Activated CD4-positive, alpha-beta T cell treated with anti-CD3 and anti-CD28 coated beads, Interleukin-10, Interleukin-2, amounts not matched to agents 100 ng/mL and 50 ng/mL, durations not matched to agents 16 hours and 8 hours (primary cell): ENCODE data around the gene UROD.

ENCODE experiments used
- DNase-seq: peaks from one replicate; pipeline ENCODE4 v3.0.0-alpha.2; 2020

The UROD gene

DNA sequence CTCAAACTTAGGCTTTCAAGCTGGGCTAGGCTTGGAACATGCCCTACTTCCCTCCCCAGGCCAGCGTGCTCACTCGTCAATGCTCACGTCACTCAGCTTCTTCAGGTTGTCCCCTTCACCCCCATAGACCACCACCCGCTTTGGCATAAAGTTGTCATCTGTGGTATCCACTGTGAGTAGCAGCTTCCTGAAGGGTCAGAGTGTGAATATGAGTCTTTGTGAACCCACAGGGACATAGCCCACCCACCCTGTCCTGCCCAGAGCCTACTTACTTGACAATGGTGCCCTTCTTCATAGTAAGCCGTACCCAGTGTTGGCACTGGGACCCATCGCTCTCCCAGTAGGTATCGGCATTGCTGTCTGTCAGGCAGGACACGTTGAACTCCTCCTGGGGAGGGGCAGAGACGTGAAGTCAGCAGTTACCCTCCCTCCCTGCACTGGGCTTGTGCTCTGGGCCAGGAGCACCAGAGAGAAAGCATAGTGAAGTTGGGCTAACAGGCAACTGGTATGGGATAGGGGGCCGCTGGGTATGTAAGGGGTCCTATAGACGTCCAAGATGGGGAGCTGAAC lies 2.7 kb upstream of the UROD start:
- no peak for DNase-seq

DNA sequence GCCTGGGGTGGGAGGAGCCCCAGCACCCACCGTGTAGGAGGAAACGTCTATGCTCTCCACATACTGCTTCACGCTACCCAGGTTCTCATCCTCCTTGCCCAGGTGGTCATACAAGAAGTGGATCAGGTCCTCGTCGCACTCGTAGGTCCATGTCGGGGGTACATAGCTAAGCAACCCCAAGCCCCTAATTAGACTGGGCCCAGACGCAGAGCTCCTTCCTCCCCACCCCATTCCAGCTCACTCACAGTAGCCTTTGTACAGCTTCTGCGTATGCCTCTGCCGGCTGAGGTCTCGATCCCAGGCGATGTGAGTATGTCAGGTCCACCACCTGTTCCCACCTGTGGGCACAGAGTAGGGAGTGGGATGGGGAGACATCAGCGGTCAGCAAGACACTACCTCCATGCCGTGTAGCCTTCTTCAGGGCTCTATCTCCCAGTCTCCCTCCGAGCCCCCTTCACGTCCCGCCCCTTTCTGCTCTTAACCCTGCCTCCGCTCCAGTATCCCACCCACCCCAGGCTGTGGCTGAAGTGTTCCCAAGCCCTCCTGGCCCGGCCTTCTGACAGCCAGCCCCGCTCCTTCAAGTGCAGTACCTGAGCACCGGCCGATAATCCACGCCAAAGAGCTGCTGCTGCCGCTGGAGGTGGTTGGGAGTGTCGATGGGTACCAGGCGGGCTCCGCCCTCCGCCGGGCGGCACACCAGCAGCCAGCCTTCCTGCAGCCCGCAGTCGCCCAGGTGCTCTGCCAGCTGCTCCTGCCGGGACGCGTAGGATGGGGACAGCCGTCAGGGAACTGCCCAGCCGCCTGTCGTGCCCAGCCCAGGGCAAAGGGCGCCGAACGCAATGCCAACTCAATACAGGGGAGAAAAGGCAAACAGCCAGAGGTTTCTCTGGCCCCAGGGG lies 1.8 kb upstream of the UROD start:
- peak; percentile 50 for DNase-seq

DNA sequence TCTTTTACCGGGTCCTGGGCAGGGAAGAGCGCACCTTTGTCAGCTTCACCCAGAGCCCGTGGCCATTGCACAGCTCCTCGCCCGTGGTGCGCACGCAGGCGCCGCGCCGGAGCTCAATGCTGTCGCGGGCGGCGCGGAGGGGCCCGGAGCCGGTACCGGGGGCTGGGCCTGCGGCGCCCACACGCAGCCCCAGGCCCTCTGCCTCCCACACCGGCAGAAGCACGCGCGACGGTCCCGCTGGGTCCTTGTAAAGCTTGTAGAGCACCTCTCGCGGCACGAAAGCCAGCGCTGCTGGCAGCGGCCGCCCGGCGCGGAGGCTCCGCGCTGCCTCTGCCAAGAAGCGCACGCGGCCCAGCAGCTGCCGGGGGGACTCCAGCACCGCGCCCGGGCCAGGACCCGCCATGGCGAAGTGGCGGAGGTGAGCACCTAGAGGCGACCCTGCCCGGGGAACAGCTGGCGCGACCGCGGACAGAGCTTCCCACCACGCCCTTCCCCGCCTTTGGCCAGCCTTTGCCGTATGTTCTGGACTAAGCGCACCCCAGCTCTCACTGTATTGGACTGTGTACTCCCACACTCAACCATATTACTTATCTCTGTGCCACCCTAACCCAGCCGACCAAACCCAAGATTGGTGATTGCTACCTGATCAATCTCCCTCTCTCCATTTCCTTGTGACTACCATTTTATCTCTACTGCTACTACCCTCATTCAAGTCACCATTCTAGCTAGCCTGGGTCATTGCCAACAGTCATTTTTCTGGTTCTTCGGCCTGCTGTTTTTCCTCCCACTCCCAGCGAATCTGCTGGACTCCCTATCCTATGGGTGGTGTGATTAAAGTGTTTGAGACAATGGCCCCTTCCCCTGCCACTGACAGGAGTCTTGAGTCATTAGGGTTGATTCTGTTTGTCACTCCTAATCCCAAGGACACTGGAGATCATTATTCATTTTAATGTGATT lies 921 bp upstream of the UROD start, which contains the start of gene HECTD3:
TSS of gene HECTD3 (minus strand) at position 470 of the 957 bp plus-strand sequence. CDS start at position 403, 67 bp downstream.
- peak; percentile 88 for DNase-seq

- DNase-seq, result peak; percentile 56
These were observed 705 bp downstream of the UROD start for GRCh38 chr1:45012639-45013278.

DNA sequence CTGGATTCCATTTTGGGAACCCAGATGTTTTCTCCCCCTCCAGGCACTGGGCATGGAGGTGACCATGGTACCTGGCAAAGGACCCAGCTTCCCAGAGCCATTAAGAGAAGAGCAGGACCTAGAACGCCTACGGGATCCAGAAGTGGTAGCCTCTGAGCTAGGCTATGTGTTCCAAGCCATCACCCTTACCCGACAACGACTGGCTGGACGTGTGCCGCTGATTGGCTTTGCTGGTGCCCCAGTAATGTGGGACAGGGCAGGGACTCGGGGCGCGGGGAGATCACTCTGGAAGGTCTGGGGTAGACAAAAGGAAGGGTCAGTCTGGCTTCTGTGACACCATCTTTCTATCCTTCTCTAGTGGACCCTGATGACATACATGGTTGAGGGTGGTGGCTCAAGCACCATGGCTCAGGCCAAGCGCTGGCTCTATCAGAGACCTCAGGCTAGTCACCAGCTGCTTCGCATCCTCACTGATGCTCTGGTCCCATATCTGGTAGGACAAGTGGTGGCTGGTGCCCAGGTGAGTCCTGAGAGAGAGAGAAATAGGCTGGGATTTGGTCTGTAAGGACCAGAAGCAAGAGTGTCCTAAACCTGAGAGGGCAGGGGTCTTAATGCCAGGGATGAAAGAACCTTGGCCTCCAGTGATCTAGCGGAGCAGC lies 1.6 kb downstream of the UROD start:
- no peak for DNase-seq

GRCh38 chr1:45014321-45015028 lies 2.4 kb downstream of the UROD start:
- DNase-seq, result peak; percentile 84

GRCh38 chr1:45015683-45016082 lies 3.6 kb downstream of the UROD start:
- DNase-seq, result no peak

GRCh38 chr1:45016090-45016697 lies 4.1 kb downstream of the UROD start:
- DNase-seq, result no peak

DNA sequence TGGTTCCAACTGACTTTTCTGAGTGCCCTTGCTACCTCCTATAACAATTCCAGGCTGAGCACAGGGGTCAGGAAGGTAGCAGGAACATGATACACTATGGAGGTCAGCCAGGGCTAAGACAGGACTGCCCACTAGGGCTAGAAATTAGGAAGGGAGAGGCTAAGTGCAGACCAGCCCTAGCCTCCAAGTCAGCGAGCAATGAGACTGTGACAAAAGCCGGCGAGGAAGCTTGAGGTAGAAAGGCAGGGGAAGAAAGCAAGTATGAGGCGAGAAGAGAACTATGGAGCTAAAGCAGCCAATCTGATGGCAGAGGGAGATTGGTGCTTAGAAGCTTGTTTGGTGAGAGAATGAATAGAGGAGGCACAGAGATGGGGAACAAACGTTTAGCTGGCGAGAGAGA lies 4.7 kb downstream of the UROD start:
- no peak for DNase-seq

GRCh38 chr1:45018599-45019230 lies 6.7 kb downstream of the UROD start:
- DNase-seq, result peak; percentile 70

DNA sequence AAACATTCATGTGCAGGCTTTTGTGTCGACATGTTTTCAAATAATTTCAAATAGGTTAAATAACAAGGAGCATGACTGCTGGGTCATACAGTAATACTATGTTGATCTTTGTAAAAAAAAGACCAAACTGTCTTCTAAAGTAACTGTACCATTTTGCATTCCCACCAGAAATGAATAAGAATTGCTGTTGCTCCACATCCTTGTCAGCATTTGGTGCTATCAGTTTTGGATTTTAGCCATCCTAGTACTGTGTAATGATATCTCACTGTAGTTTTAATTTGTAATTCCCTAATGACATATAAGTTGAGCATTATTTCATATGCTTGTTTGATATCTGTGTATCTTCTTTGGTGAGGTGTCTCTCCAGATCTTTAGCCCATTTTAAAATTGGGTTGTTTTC lies 11.6 kb downstream of the UROD start:
- DNase-seq, result no peak

DNA sequence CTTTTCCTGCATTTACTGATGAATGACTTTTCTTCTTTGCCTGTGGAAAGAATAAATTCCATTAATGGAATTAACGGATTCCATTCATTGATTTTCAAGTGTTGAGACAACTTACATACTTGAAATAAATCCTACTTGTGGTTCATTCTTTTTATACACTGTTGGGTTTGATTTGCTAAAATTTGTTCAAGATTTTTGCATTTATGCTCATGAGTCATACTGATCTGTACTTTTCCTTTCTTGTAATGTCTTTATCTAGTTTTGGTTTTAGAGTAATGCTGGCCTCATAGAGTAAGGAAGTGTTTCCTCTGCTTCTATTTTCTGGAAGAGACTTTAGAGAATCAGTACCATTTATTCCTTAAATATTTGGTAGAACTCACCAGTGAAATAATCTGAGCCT lies 14.4 kb downstream of the UROD start:
- peak; percentile 32 for DNase-seq

GRCh38 chr1:45032837-45033236 lies 20.8 kb downstream of the UROD start:
- no peak for DNase-seq

DNA sequence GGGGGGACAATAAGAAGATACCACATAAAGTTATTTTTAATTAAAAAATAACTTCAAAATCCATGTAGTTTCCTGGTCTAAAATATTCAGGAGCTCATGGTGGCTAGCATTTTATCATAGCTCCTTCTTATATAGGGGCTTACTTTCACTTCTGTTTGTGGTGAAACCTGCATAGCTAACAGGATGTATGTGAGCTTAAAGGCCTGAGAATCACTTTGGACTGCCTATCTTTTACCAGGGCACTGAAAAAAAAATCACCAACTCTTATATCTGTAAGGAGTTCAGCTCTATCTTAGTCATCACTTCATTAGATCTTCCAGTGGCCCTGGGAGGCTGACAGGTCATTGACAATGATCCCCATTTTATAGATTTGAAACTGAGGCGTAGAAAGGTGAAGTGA lies 21.3 kb downstream of the UROD start:
- DNase-seq, result peak; percentile 13

GRCh38 chr1:45035631-45036301 lies 23.7 kb downstream of the UROD start:
- no peak for DNase-seq

GRCh38 chr1:45037456-45037855 lies 25.4 kb downstream of the UROD start:
- DNase-seq, result peak; percentile 25

DNA sequence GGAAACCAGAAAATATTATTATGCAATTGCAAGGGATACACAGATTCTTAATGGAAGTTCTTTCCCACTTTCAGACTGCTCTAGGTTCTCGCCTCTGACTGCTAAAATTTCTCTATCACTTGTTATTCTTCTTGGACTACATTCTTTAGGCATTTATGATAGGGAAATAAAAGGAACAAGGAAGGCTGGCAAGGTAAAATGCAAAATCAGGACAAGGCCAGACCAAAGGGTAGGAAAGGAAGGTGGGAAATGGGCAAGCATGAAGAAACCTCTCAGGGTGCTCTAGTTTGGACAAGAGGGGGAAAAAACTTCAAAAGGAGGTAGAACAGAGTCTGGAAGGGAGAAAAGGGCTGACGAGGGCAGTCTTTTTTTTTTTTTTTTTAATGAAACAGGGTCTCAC lies 26.2 kb downstream of the UROD start:
- DNase-seq, result no peak

DNA sequence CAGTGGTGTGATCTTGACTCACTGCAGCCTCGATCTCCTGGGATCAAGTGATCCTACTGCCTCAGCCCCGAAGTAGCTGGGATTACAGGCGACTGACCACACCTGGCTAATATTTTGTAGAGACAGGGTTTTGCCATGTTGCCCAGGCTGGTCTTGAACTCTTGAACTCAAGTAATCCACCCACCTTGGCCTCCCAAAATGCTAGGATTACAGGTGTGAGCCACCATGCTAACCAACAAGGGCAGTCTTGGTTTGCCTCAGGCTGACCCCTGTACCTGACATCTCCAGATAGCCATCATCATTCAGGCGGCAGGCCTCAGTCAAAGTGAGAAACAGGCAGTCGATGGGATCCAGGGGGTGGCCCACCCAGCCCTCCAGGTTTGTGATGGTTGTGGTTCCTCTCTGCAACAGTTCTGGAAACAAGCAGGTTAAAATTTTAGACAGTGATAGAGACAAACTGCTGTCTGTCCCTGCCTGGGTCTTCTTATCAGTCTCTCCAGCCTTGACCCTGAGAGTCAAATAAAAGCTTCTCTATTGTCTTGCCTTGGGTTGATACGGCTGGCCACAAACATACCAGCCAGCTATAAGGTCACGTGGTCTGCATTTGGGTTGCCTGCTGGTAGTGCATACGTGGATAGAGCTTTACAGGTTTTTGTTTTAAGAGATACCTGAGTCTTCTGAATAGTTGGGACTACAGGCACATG lies 26.8 kb downstream of the UROD start:
- DNase-seq, result no peak

- DNase-seq, result no peak
These were observed 28.2 kb downstream of the UROD start for GRCh38 chr1:45040297-45040696.
